NCI-H748 (cell line): ENCODE data around the gene CORO2A.
"Not testable (repeated sequence)": the region's sequence is repeated elsewhere in the genome, so short reads cannot be mapped to it uniquely, and the experiment has no call there.

Experiments
- DNase-seq: peaks from one replicate; lab custom pipeline; 2025; ENCODE audit not compliant: unreplicated experiment; lab: John Stamatoyannopoulos, UW

The CORO2A gene

GRCh38 chr9:98118640-98119601 lies 73.5 kb downstream of the CORO2A start, which contains the start of gene TRIM14:
Gene TRIM14 (minus strand): TSS chr9:98119222. CDS start chr9:98119188, 34 bp downstream.
- DNase-seq: peak; percentile 55

GRCh38 chr9:98117984-98118639 lies 74.3 kb downstream of the CORO2A start:
- DNase-seq: no peak

- DNase-seq: not testable (repeated sequence)
Measured at GRCh38 chr9:98117097-98117496, 75.3 kb downstream of the CORO2A start.

GRCh38 chr9:98109052-98109451 lies 83.4 kb downstream of the CORO2A start:
- DNase-seq: no peak

- no peak for DNase-seq
Measured at GRCh38 chr9:98108531-98109031, 83.9 kb downstream of the CORO2A start.

- no peak for DNase-seq
Measured at GRCh38 chr9:98107926-98108325, 84.5 kb downstream of the CORO2A start.

GRCh38 chr9:98105006-98105405 lies 87.4 kb downstream of the CORO2A start:
- DNase-seq: no peak

GRCh38 chr9:98104445-98104881 lies 88.0 kb downstream of the CORO2A start:
- no peak for DNase-seq

GRCh38 chr9:98101868-98102273 lies 90.6 kb downstream of the CORO2A start:
- peak; percentile 55 for DNase-seq

- DNase-seq: no peak
Measured at GRCh38 chr9:98101416-98101815, 91.0 kb downstream of the CORO2A start.

GRCh38 chr9:98100456-98100855 lies 92.0 kb downstream of the CORO2A start:
- DNase-seq: no peak

GRCh38 chr9:98099898-98100297 lies 92.5 kb downstream of the CORO2A start:
- DNase-seq: peak; percentile 92

GRCh38 chr9:98099346-98099745 lies 93.1 kb downstream of the CORO2A start:
- no peak for DNase-seq

GRCh38 chr9:98097836-98098235 lies 94.6 kb downstream of the CORO2A start:
- DNase-seq: peak; percentile 76

GRCh38 chr9:98096091-98096490 lies 96.3 kb downstream of the CORO2A start:
- no peak for DNase-seq

- DNase-seq: peak; percentile 11
Measured at GRCh38 chr9:98095401-98095800, 97.0 kb downstream of the CORO2A start.

- no peak for DNase-seq
Measured at GRCh38 chr9:98094851-98095250, 97.6 kb downstream of the CORO2A start.

GRCh38 chr9:98094316-98094715 lies 98.1 kb downstream of the CORO2A start:
- DNase-seq: no peak

GRCh38 chr9:98092613-98092931 lies 99.9 kb downstream of the CORO2A start:
- DNase-seq: no peak

- no peak for DNase-seq
Measured at GRCh38 chr9:98091735-98092612, 100.5 kb downstream of the CORO2A start.

GRCh38 chr9:98090674-98091073 lies 101.8 kb downstream of the CORO2A start:
- not testable (repeated sequence) for DNase-seq
